Upper lobe of left lung (tissue), 6 donors: Measurements from ENCODE around the gene HLA-C. TPM values are rescaled to one million over a fixed set of nuclear protein-coding genes. Genes with fewer than 3 reads are reported as not detected.
"Not testable (repeated sequence)": the region's sequence is repeated elsewhere in the genome, so short reads cannot be mapped to it uniquely, and the experiment has no call there.

Source experiments
- ATAC-seq, 2 donors: fragments of 200-7000 bp; cut with Tn5 transposase; one replicate each; pipeline ENCODE4 v1.9.1; 2022; ENCODE audit warnings: mild to moderate bottlenecking in 2 of 2, moderate library complexity in 2 of 2; ENCODE audit not compliant: low FRiP score in 2 of 2
- DNase-seq, 2 donors: peaks; one replicate each; pipeline ENCODE4 v3.0.0-alpha.2; 2019 to 2020
- H3K27ac ChIP-seq, 4 donors: fragments of 200-600 bp; sonication (generic); one replicate each; pipeline ENCODE4 v1.5.1; 2016 to 2019
- H3K27me3 ChIP-seq, 4 donors: fragments of 200-600 bp; sonication (generic); one replicate each; pipeline ENCODE4 v1.5.1; 2017 to 2019
- H3K36me3 ChIP-seq, 4 donors: fragments of 200-600 bp; sonication (generic); one replicate each; pipeline ENCODE4 v1.5.1; 2016 to 2019
- H3K4me1 ChIP-seq, 4 donors: fragments of 200-600 bp; sonication (generic); one replicate each; pipeline ENCODE4 v1.5.1; 2018 to 2019
- H3K4me3 ChIP-seq, 4 donors: fragments of 200-600 bp; sonication (generic); one replicate each; pipeline ENCODE4 v1.5.1; 2017 to 2019; ENCODE audit warnings: mild to moderate bottlenecking in 2 of 4, moderate library complexity in 1 of 4
- H3K9me3 ChIP-seq, 4 donors: fragments of 200-600 bp; sonication (generic); one replicate each; pipeline ENCODE4 v1.5.1; 2018 to 2019
- EP300 ChIP-seq, 4 donors: sonication (generic); formaldehyde crosslinking; IDR thresholded peaks; one replicate each; pipeline ENCODE4 v1.5.1; 2017; ENCODE audit warnings: antibody characterized with exemption in 4 of 4, control low read depth in 2 of 4
- POLR2A ChIP-seq, 4 donors: fragments of 450-650 bp; IDR thresholded peaks; one replicate each; pipeline ENCODE4 v1.5.1; 2016 to 2017; ENCODE audit warnings: antibody characterized with exemption in 4 of 4, mild to moderate bottlenecking in 2 of 4
- POLR2AphosphoS5 ChIP-seq, 2 donors: sonication (generic); formaldehyde crosslinking; IDR thresholded peaks; one replicate each; pipeline ENCODE4 v1.5.1; 2017; ENCODE audit warnings: antibody characterized with exemption in 2 of 2
- WGBS, 2 donors: methylation state at CpG; one replicate each; pipeline ENCODE4 v1.1.5; 2017 to 2018; 5-methylcytosine and 5-hydroxymethylcytosine counted together
- total RNA-seq, 6 donors: library from RNA; depleted of rRNA in 4 of 6; stranded (reverse); fragments of >200 nt in 4 of 6; gene quantifications; one replicate each; pipeline versions ENCODE4 v1.1.0 to v1.2.1, GENCODE V29; 2016 to 2021
- TF ChIP-seq, protein P1 (sequence below), 6 experiments: fragments of 450-650 bp in 4 of 6; fragments of 200-600 bp in 2 of 6; sonication (generic) in 2 of 6; IDR thresholded peaks; one replicate each; pipeline ENCODE4 v1.5.1; 2016 to 2019; ENCODE audit warnings: antibody characterized with exemption in 6 of 6
- donor health status: DM: no; HTN: no; CAD: no; lungs with moderate emphysema.
- donor health status: DM: no; HTN: yes; CAD: no; lungs with severe emphysema.

The HLA-C gene
- total RNA-seq, 6 donors from 2014 or later: 752 to 1,434 (median 1,132) TPM

DNA sequence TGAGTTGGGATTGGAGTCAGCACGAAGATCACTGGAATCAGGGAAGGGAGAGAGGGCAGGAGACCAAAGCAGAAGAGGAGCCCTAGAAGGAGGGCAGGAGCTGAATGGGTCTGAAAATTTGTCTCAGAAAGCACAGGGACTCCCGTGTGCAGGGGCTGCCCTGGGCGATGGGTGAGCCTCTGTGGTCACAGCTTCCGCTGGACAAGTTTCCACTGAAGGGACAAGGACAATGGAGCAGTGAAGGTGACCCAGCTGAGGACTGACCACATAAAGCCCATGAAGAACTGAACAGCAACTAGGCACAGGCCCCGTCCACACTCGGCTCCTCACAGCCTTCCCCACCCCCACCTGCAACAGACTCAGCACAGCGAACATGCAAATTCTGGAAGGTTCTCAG is 3.5 kb downstream of the HLA-C start:
- Histone ChIP-seq H3K27ac (no peak overlapping the region), H3K27me3 (no peaks in the 10 kb centered on the region), H3K4me3 (no peak overlapping the region), H3K4me1 (peaks cover 0 to 20% (median 9%) of the 10 kb centered on the region in 4 donors), H3K36me3 (peaks cover 0 to 33% (median 8%) of the 10 kb centered on the region in 4 donors), H3K9me3 (no peaks in the 10 kb centered on the region)
- WGBS, 2 donors: 73 to 74% methylated on average over 6 to 7 of the region's 7 CpGs
- no peak for DNase-seq
- no peak for ATAC-seq
- TF ChIP-seq, protein P1, sequence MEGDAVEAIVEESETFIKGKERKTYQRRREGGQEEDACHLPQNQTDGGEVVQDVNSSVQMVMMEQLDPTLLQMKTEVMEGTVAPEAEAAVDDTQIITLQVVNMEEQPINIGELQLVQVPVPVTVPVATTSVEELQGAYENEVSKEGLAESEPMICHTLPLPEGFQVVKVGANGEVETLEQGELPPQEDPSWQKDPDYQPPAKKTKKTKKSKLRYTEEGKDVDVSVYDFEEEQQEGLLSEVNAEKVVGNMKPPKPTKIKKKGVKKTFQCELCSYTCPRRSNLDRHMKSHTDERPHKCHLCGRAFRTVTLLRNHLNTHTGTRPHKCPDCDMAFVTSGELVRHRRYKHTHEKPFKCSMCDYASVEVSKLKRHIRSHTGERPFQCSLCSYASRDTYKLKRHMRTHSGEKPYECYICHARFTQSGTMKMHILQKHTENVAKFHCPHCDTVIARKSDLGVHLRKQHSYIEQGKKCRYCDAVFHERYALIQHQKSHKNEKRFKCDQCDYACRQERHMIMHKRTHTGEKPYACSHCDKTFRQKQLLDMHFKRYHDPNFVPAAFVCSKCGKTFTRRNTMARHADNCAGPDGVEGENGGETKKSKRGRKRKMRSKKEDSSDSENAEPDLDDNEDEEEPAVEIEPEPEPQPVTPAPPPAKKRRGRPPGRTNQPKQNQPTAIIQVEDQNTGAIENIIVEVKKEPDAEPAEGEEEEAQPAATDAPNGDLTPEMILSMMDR (IDR thresholded peaks at IDR 0.05): no peak
- no peak for TF ChIP-seq POLR2A (IDR thresholded peaks at IDR 0.05)
- TF ChIP-seq POLR2AphosphoS5 (IDR thresholded peaks at IDR 0.05): no peak
- no peak for TF ChIP-seq EP300 (IDR thresholded peaks at IDR 0.05)

DNA sequence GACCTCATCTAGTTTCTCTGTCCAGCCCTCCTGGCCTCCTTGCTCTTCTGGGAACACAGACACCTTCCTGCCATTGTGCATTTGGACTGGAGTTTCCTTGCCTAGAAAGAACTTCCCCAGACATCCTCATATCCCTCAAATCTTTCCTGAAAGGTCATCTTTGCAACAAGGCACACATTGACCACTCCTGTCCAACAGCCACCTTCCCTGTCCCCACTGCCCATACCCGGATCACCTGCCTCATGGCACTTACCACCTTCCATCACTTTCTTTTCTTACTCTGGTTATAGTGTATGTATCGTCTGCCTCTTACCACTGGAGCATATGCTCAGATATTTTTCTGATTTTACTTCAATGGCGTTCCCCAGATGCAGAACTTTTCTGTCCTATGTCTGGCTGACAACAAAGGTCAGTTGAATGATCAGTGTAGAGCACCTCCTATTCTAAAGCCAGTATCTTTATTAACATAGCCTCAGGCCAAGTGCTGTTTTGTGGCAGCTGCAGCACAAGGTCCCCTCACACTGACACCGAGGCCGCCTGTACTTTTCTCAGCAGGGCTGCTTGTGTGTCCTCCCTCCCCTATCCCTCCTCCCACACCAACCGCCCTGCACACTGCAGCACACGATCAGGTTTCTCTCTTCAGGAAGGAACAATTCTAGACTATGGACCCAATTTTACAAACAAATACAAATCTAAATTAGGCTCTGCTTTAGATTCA is 4.1 kb downstream of the HLA-C start:
- DNase-seq: no peak
- WGBS, 2 donors: 59 to 63% methylated on average over 7 of the region's 7 CpGs
- Histone ChIP-seq H3K36me3 (peaks cover 0 to 33% (median 8%) of the 10 kb centered on the region in 4 donors), H3K9me3 (no peaks in the 10 kb centered on the region), H3K27me3 (no peaks in the 10 kb centered on the region), H3K4me1 (peaks cover 0 to 17% (median 9%) of the 10 kb centered on the region in 4 donors), H3K4me3 (no peak overlapping the region), H3K27ac (no peak overlapping the region)
- TF ChIP-seq, protein P1 (IDR thresholded peaks at IDR 0.05): no peak
- peak in 1 of 4 donors; percentile 8 for TF ChIP-seq POLR2A (IDR thresholded peaks at IDR 0.05)
- ATAC-seq: no peak

DNA sequence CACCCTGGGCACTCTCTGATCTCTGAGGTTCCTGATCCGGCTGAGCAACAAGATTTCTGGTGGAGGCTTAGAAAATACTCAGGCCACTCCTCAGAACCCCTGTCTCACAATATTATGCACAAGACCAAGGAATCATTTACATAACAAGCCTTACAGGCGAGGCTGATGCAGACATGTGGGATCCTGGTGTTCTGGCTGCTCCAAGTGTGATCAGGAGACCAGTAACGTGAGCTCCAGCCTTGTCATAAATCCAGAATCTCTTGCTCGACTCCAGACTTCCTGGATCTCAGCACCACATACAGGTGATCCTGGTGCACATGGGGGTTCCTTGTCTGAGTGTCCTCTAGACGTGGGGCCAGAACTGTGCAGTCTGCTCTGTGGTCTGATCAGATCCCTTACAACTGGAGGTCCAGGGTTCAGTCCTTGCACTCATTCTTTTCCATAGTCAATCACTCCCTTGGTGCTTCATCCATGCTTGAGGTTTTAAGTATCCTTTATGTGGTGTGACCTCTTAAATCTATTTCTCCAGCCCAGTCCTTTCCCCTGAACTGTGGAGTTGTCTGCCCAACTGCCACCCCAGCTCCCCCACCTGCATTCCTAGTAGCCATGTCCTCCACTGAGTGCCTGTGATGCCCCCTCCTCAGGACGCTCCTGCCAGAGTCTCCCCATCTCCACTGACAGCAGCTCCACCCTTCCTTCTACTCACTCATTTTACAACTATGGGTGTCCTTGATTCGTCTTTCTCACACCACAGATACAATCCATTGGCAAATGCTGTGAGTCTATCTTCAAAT is 5.1 kb downstream of the HLA-C start:
- Histone ChIP-seq H3K27ac (no peak overlapping the region), H3K9me3 (no peaks in the 10 kb centered on the region), H3K36me3 (peaks cover 0 to 33% (median 8%) of the 10 kb centered on the region in 4 donors), H3K4me3 (no peak overlapping the region), H3K4me1 (peaks cover 0 to 16% (median 7%) of the 10 kb centered on the region in 4 donors), H3K27me3 (no peaks in the 10 kb centered on the region)
- TF ChIP-seq, protein P1 (IDR thresholded peaks at IDR 0.05): no peak
- TF ChIP-seq POLR2AphosphoS5 (IDR thresholded peaks at IDR 0.05) (no peak), EP300 (IDR thresholded peaks at IDR 0.05) (no peak), POLR2A (IDR thresholded peaks at IDR 0.05) (no peak)
- WGBS, 2 donors: 17 to 58% methylated on average over 3 to 6 of the region's 7 CpGs
- no peak for DNase-seq
- no peak for ATAC-seq

DNA sequence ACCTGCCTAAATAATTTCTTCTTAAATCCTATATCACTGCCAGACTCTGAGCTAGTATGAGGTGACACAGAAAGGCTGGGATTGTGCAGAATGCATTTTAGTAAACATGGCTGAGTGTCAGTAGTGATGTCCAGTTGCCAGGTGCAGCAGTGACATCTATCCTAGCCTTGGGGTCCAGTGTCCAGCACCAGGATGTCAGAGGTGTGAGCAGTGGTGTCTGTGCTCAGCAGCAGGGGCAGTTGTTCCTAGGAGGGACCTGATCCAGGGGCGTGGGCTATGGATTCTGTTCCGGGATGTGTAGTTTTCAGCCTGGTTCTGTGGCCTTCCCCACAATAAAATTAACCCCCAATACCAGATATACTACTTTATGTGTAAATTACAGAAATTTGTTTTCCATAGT is 6.0 kb downstream of the HLA-C start:
- TF ChIP-seq POLR2AphosphoS5 (IDR thresholded peaks at IDR 0.05): no peak
- no peak for TF ChIP-seq EP300 (IDR thresholded peaks at IDR 0.05)
- no peak for TF ChIP-seq POLR2A (IDR thresholded peaks at IDR 0.05)
- TF ChIP-seq, protein P1 (IDR thresholded peaks at IDR 0.05): no peak
- H3K4me1 ChIP-seq: peaks cover 0 to 16% (median 7%) of the 10 kb centered on the region in 4 donors
- no peaks in the 10 kb centered on the region for H3K27me3 ChIP-seq
- WGBS, 2 donors: 18 to 42% methylated on average over 2 of the region's 2 CpGs
- H3K9me3 ChIP-seq: no peaks in the 10 kb centered on the region
- no peak overlapping the region for H3K27ac ChIP-seq
- no peak overlapping the region for H3K4me3 ChIP-seq
- DNase-seq (no peak), ATAC-seq (no peak)
- H3K36me3 ChIP-seq: peaks cover 0 to 31% (median 8%) of the 10 kb centered on the region in 4 donors

DNA sequence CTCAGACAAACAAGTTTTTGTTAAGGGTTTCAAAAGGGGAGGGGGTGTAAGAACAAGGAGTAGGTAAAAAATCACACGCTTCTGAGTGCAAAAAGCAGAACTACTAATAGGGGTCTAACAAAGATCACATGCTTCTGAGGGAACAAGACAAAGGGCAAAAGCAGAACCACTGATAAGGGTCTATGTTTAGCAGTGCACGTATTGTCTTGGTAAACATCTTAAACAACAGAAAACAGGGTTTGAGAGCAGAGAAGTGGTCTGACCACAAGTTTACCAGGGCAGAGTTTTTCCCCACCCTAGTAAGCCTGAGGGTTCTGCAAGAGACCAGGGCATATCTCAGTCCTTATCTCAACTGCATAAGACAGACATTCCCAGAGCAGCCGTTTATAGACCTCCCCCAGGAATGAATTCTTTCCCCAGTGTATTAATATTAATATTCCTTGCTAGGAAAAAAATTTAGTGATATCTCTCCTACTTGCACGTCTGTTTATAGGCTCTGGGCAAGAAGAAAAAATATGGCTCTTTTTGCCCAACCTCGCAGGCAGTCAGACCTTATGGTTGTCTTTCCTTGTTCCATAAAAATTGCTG is 8.5 kb downstream of the HLA-C start:
- H3K36me3 ChIP-seq, H3K9me3 ChIP-seq, H3K27me3 ChIP-seq, H3K4me3 ChIP-seq, H3K27ac ChIP-seq, ATAC-seq, H3K4me1 ChIP-seq, DNase-seq: not testable (repeated sequence)
- WGBS, 2 donors: 68 to 69% methylated on average over 5 of the region's 5 CpGs

DNA sequence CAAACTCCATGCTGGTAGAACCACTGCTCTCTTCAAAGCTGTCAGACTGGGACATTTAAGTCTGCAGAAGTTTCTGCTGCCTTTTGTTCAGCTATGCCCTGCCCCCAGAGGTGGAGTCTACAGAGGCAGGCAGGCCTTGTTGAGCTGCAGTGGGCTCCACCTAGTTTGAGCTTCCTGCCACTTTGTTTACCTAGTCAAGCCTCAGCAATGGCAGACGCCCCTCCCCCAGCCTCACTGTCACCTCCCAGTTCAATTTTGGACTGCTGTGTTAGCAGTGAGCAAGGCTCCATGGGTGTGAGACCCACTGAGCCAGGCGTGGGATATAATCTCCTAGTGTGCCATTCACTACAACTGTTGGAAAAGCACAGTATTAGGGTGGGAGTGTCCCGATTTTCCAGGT is 11.9 kb downstream of the HLA-C start:
- H3K4me3 ChIP-seq, H3K27ac ChIP-seq, H3K27me3 ChIP-seq, ATAC-seq, DNase-seq, H3K9me3 ChIP-seq, H3K4me1 ChIP-seq, H3K36me3 ChIP-seq: not testable (repeated sequence)
- 42% methylated on average over 3 of the region's 3 CpGs; no CpG with 5 or more reads in 1 of the 2 donors for WGBS, 2 donors
